Duodenal mucosa (tissue), 2 donors: ENCODE measurements around the gene SNAP47.

ENCODE experiments used
- H3K27ac ChIP-seq: one replicate; pipeline ENCODE4 v1.7.0; 2013; ENCODE audit warnings: low read depth, low read length
- H3K27me3 ChIP-seq, 2 donors: one replicate each; pipeline ENCODE4 v1.7.0; 2013; ENCODE audit warnings: low read length in 2 of 2, control low read depth in 1 of 2; ENCODE audit not compliant: insufficient read depth in 2 of 2, control insufficient read depth in 1 of 2
- H3K36me3 ChIP-seq, 2 donors: one replicate each; pipeline ENCODE4 v1.7.0; 2013; ENCODE audit warnings: low read length in 2 of 2, control low read depth in 1 of 2; ENCODE audit not compliant: insufficient read depth in 2 of 2, control insufficient read depth in 1 of 2
- H3K4me1 ChIP-seq, 2 donors: one replicate each; pipeline ENCODE4 v1.7.0; 2013; ENCODE audit warnings: low read length in 2 of 2, control low read depth in 1 of 2; ENCODE audit not compliant: insufficient read depth in 2 of 2, control insufficient read depth in 1 of 2
- H3K4me3 ChIP-seq, 2 donors: one replicate each; pipeline ENCODE4 v1.7.0; 2013; ENCODE audit warnings: low read length in 2 of 2, low read depth in 1 of 2
- H3K9ac ChIP-seq, 2 donors: one replicate each; pipeline ENCODE4 v1.7.0; 2013; ENCODE audit warnings: low read length in 2 of 2, low read depth in 1 of 2
- H3K9me3 ChIP-seq, 2 donors: one replicate each; pipeline ENCODE4 v1.7.0; 2013; ENCODE audit warnings: low read length in 2 of 2, control low read depth in 1 of 2; ENCODE audit not compliant: control insufficient read depth in 1 of 2

Gene SNAP47

DNA sequence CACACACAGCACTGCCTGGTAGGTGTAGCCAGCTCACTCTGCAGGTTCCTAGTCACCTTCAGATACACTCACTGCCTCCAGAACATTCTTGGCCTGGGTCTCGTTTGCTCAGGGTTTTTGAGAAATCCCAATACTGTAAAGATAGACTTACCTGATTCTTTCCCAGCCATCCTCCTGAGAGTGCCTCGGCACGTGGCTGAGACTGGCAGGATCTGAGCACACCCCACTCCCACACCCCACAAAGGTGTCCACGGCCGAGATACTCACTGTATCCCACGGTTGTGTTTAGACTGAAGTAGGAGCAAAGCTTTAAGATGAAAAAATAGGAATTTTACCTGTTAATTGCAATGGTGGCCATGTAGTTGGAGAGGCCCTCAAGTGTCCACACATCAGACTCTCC is 33.4 kb downstream of the SNAP47 start:
- Histone ChIP-seq H3K9ac (no peak overlapping the region), H3K9me3 (no peaks in the 10 kb centered on the region), H3K4me3 (no peak overlapping the region), H3K27me3 (no peaks in the 10 kb centered on the region), H3K4me1 (peaks cover 13 to 28% of the 10 kb centered on the region in 2 donors), H3K36me3 (peaks cover 15 to 50% of the 10 kb centered on the region in 2 donors), H3K27ac (no peak overlapping the region)

DNA sequence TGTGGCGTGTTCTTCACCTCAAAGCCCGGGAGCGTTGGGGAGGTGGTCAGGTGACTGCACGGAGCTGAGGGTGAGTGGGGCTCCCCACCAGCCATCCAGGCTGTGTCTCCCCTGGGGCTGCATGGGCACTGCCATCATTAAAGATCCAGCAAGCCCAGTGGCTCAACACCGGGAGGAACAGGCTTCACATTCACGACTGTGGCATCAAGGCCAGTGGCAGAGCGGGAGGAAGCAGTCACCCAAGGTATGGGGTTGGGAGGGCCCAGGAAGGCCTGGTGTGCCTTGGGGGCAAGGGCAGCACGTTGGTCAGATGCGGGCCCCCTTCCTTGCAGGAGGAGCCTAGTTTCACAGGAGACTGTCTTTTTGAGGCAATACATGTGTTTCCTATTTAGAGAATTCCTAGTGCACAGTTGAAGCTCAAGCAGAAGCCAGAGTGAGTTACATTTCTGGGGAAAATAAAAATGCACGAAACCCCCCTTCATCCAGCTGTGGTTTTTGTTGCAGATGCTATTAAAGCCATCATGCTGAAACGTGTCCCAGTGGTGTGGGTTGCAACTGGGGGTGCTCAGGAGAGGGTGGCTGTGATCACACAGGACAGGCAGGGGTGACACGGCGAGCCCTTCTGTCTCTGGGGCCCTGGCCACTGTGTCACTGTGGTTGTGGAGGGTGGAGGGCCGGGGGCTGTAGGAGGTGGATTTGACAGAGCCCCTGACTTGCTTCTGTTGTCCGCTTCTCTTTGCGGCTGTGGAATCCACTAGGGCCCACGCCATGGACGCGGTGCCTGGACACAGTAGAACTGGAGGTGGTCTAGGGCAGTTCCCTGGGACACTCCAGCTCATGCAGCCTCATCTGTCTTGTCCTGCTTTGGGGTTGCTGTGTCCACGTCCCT is 34.1 kb downstream of the SNAP47 start:
- H3K4me1 ChIP-seq = peaks cover 13 to 28% of the 10 kb centered on the region in 2 donors
- no peak overlapping the region for H3K4me3 ChIP-seq
- no peak overlapping the region for H3K27ac ChIP-seq
- H3K9ac ChIP-seq = no peak overlapping the region
- no peaks in the 10 kb centered on the region for H3K27me3 ChIP-seq
- H3K36me3 ChIP-seq = peaks cover 15 to 50% of the 10 kb centered on the region in 2 donors
- H3K9me3 ChIP-seq = no peaks in the 10 kb centered on the region

DNA sequence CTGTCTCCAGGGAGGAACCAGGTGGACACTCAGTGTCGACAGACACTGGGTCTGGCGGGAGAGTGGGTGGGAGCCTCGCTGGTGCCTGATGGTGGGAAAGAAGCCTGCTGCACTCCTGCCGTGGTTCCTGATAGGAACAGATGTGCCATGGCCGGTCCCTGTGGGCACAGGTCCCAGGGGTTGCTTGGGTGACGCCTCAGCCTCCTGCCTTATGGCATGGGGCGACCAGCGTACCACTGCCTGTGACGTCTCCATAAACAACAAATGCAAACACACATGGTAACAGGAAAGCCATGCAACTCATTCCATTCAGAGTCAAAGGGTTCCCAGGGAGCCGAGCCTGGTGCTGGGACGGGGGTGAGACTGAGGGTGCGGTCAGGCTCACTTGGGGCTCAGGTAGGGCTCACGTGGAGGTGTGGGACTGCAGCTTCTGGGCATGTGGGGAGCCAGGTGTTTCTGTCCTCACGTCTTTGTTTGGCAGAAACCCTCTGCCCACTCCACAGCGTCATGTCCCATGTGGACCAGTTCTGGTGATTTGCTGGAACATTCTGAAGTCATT is 34.8 kb downstream of the SNAP47 start:
- Histone ChIP-seq H3K36me3 (peaks cover 15 to 50% of the 10 kb centered on the region in 2 donors), H3K9me3 (no peaks in the 10 kb centered on the region), H3K4me3 (no peak overlapping the region)

DNA sequence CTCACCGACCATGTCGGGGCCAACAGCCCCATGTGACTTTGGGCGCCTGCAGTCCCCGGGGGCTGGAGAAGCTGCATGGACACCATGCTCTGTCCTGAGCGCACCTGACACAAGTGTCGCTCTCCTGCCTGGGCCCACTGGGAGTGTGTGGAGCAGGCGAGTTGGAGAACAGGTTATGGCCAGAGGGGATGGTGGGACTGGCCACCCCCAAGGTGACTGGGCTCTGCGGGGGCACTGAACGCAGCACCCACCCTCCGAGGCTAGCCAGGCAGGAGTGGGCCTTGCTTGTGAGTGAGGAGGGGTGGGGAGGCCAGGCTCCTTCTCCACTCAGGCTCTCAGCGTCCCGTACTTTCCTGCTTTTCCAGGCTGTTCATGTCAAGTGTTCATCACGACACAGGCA is 35.6 kb downstream of the SNAP47 start:
- Histone ChIP-seq H3K36me3 (peaks cover 17 to 56% of the 10 kb centered on the region in 2 donors), H3K9ac (no peak overlapping the region)

More for the DNA sequence above, 34.8 kb downstream of the SNAP47 start:
- Histone ChIP-seq H3K9ac (no peak overlapping the region), H3K4me1 (peaks cover 13 to 26% of the 10 kb centered on the region in 2 donors), H3K27me3 (no peaks in the 10 kb centered on the region), H3K27ac (no peak overlapping the region)

DNA sequence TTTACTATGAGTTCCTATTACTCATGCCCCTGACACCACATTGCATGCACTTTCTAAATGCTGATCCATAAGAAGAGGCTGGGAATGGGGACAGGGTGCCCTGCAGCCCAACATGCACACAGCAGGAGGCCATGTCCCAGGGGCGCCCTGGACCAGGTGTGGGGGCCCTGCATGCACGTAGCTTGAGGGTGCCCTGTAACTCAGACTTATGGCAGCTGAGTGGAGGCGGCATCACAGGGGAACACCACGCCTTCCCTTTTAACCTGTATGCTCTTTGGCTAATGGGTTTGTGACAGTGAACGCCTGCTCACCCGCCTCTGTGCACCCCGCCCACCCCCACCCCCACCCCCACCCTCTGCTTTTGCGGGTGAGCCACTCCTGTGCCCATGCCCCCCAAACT is 36.1 kb downstream of the SNAP47 start:
- Histone ChIP-seq H3K4me1 (peaks cover 13% of the 10 kb centered on the region in 2 donors), H3K9ac (no peak overlapping the region), H3K27me3 (no peaks in the 10 kb centered on the region), H3K4me3 (no peak overlapping the region), H3K27ac (no peak overlapping the region), H3K36me3 (peaks cover 19 to 59% of the 10 kb centered on the region in 2 donors), H3K9me3 (no peaks in the 10 kb centered on the region)

More for the DNA sequence above, 35.6 kb downstream of the SNAP47 start:
- no peaks in the 10 kb centered on the region for H3K27me3 ChIP-seq
- no peaks in the 10 kb centered on the region for H3K9me3 ChIP-seq
- H3K4me1 ChIP-seq = peaks cover 13 to 18% of the 10 kb centered on the region in 2 donors
- H3K27ac ChIP-seq = no peak overlapping the region
- H3K4me3 ChIP-seq = no peak overlapping the region

DNA sequence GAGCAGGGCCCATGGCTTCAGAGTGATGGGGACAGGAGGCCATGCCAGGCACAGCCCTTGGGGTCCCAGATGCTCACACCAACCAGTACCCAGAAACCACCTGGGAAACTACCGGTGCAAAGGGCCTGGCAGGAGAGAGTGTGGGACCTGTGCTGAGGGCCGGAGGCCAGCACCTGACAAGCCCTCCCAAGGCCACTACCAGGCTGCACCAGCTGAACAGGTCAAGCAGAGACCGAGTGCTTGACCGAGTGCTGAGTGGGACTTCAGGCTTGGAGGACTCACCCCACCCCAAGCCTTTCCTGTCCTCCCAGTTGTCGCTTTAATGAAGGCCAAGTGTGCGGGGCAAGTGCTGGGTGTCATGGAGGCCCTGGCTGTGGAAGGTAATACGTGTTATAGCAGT is 36.5 kb downstream of the SNAP47 start:
- Histone ChIP-seq H3K9ac (no peak overlapping the region), H3K4me1 (peaks cover 9 to 10% of the 10 kb centered on the region in 2 donors), H3K27me3 (no peaks in the 10 kb centered on the region), H3K27ac (no peak overlapping the region), H3K9me3 (no peaks in the 10 kb centered on the region), H3K4me3 (no peak overlapping the region), H3K36me3 (peaks cover 19 to 59% of the 10 kb centered on the region in 2 donors)

DNA sequence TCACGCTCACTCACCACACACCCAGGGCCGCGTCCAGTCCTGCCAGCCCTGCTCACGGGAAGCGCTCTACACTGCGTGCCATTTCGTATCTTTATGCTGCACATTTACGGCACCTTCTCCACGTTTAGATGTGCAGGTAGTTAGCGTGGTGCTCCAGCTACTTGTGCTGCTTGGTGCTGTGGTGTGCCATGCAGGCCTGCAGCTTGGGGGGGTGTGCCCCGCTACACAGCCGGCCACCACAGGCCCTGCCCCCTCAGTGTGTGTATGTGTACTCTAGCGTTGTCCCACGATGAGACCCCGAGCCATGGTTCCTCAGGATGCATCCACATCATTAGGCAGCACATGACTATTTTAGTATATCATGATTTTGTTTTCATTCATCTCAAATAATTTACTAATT is 38.3 kb downstream of the SNAP47 start:
- Histone ChIP-seq H3K4me1 (no peaks in the 10 kb centered on the region), H3K36me3 (peaks cover 6 to 41% of the 10 kb centered on the region in 2 donors), H3K27ac (no peak overlapping the region), H3K9me3 (no peaks in the 10 kb centered on the region), H3K9ac (no peak overlapping the region), H3K4me3 (no peak overlapping the region), H3K27me3 (no peaks in the 10 kb centered on the region)

DNA sequence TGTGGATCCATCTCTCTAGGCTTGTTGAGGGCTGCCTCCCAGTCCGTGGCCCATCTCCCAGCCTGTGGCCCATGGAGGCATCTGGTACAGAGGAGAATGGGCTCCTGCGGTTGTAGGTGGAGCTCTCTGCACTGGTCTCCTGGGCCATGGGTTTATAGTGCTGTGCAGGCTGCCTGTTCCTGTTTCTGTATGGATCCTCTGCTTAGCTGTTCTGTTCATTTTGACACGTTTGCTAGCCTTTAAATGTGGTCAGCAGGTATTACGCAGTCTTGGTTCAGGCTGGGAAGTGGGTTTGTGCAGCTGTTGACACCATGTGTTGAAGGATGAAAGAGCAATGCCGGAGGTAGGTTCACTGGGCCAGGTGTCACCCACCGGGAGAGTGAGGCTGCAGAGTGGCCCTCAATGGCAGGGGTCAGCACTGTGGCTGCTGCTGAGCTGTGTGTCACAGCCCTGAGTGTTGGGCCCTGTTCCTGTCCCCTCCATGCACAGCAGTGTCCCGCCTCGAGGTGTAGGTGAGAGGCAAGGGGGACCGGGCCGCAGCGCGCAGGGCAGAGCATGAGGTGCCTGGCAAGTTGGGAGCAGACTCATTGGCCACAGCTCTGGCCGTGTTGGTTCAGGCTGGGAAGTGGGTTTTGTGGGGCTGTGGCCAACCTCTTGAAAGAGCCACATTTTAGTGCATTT is 39.0 kb downstream of the SNAP47 start:
- Histone ChIP-seq H3K4me3 (no peak overlapping the region), H3K36me3 (peaks cover 6 to 35% of the 10 kb centered on the region in 2 donors), H3K27ac (no peak overlapping the region), H3K9ac (no peak overlapping the region), H3K27me3 (no peaks in the 10 kb centered on the region), H3K9me3 (no peaks in the 10 kb centered on the region), H3K4me1 (no peaks in the 10 kb centered on the region)

DNA sequence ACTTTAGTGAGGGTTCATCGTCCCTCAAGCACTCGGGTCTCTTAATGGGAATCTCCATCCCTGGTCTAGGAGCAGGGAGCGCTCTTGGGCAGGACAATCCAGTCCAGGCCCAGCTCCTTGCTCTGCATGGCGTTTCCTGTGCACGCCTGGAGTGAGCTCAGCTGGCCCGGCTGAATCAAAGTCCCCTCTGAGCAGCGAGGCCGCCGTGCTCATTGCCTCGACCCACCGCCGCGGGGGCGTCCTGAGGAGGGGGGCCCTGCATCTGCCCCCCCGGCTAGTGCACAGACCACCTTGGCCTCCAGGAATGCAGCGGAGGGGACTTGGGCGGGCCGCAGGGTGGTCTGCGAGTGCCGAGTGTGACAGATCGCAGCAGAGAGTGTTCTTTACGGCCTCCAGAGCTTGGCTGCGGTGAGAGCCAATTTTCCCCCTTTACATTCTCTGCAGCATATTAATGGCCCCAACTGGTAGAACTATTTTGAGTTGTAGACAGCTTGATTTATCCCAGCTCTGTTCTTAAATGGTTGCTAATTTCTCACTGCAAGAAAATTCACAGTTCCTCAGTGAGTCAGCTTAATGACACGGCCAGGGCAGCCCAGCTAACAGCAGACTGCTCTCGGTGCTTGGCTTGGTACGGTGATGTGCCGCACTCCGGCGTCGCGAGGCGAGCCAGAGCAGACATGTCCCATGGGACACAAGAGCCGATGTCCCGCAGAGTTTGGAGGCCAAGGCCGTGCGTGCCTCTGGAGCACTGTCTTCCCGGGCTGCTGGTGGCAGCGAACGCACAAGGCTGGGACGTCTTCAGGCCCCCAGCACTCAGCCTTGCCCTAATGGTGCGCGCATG is 39.8 kb downstream of the SNAP47 start:
- Histone ChIP-seq H3K4me3 (no peak overlapping the region), H3K9me3 (no peaks in the 10 kb centered on the region), H3K27ac (no peak overlapping the region), H3K9ac (no peak overlapping the region), H3K36me3 (peaks cover 6 to 37% of the 10 kb centered on the region in 2 donors), H3K27me3 (no peaks in the 10 kb centered on the region), H3K4me1 (no peaks in the 10 kb centered on the region)
